Chondrocyte (in vitro differentiated cells): Measurements from ENCODE around the gene IRF9. TPM values are rescaled to one million over a fixed set of nuclear protein-coding genes. Genes with fewer than 3 reads are reported as not detected.

ENCODE experiments used
- DNase-seq: peaks from one replicate; pipeline ENCODE4 v3.0.0; 2021; ENCODE audit warnings: mixed read lengths, low spot score
- H3K27ac Mint-ChIP-seq: one replicate; pipeline ENCODE4 v1.8.0; 2021; ENCODE audit warnings: mild to moderate bottlenecking, moderate library complexity, mixed read lengths; ENCODE audit not compliant: unreplicated experiment
- H3K27me3 Mint-ChIP-seq: 2 replicates; pipeline ENCODE4 v1.8.0; 2021; ENCODE audit warnings: low read depth, mixed read lengths
- H3K36me3 Mint-ChIP-seq: 2 replicates; pipeline ENCODE4 v1.8.0; 2021; ENCODE audit warnings: low read depth, mixed read lengths
- H3K4me1 Mint-ChIP-seq: 2 replicates; pipeline ENCODE4 v1.8.0; 2021; ENCODE audit warnings: low read depth, mild to moderate bottlenecking, mixed read lengths
- H3K4me3 Mint-ChIP-seq: one replicate; pipeline ENCODE4 v1.8.0; 2021; ENCODE audit warnings: mild to moderate bottlenecking, moderate library complexity, mixed read lengths; ENCODE audit not compliant: unreplicated experiment
- H3K9me3 Mint-ChIP-seq: 2 replicates; pipeline ENCODE4 v1.8.0; 2021; ENCODE audit warnings: low read depth, mixed read lengths
- CTCF ChIP-seq: fragments of 200-600 bp; sonication (generic); IDR thresholded peaks from 2 replicates; pipeline ENCODE4 v1.5.0; 2021; ENCODE audit warnings: antibody characterized with exemption, mild to moderate bottlenecking, moderate library complexity
- total RNA-seq: library from RNA; stranded (reverse); gene quantifications from 3 replicates; pipeline ENCODE4 v1.2.1, GENCODE V29; 2021

The IRF9 gene
- total RNA-seq, 1 donor from 2014 or later: 38.4 TPM

- H3K27me3 Mint-ChIP-seq: no peaks in the 10 kb centered on the region
- H3K27ac Mint-ChIP-seq: peak overlapping the region; percentile 32
- H3K9me3 Mint-ChIP-seq: no peaks in the 10 kb centered on the region
- TF ChIP-seq CTCF: no peak
- no peak overlapping the region for H3K4me3 Mint-ChIP-seq
- DNase-seq: no peak
- H3K4me1 Mint-ChIP-seq: peaks cover 51% of the 10 kb centered on the region
- H3K36me3 Mint-ChIP-seq: peaks cover 7% of the 10 kb centered on the region
These were observed 17.6 kb upstream of the IRF9 start for GRCh38 chr14:24143511-24143910.

- Mint-ChIP-seq H3K27ac (no peak overlapping the region), H3K9me3 (no peaks in the 10 kb centered on the region), H3K27me3 (no peaks in the 10 kb centered on the region), H3K4me1 (peaks cover 50% of the 10 kb centered on the region), H3K36me3 (peaks cover 3% of the 10 kb centered on the region), H3K4me3 (peak overlapping the region; percentile 16)
- no peak for TF ChIP-seq CTCF
- no peak for DNase-seq
These were observed 16.6 kb upstream of the IRF9 start for GRCh38 chr14:24144451-24144850.

- H3K27ac Mint-ChIP-seq: no peak overlapping the region
- peaks cover 46% of the 10 kb centered on the region for H3K4me1 Mint-ChIP-seq
- H3K27me3 Mint-ChIP-seq: no peaks in the 10 kb centered on the region
- peak; percentile 52 for DNase-seq
- H3K36me3 Mint-ChIP-seq: peaks cover 5% of the 10 kb centered on the region
- no peak for TF ChIP-seq CTCF
- no peaks in the 10 kb centered on the region for H3K9me3 Mint-ChIP-seq
- H3K4me3 Mint-ChIP-seq: no peak overlapping the region
These were observed 15.8 kb upstream of the IRF9 start for GRCh38 chr14:24145219-24145618.

GRCh38 chr14:24145690-24146452 lies 15.2 kb upstream of the IRF9 start:
- H3K36me3 Mint-ChIP-seq: peaks cover 7% of the 10 kb centered on the region
- peak overlapping the region; percentile 97 for H3K27ac Mint-ChIP-seq
- H3K4me1 Mint-ChIP-seq: peaks cover 40% of the 10 kb centered on the region
- H3K27me3 Mint-ChIP-seq: no peaks in the 10 kb centered on the region
- peak overlapping the region; percentile 98 for H3K4me3 Mint-ChIP-seq
- no peaks in the 10 kb centered on the region for H3K9me3 Mint-ChIP-seq
- DNase-seq: no peak
- no peak for TF ChIP-seq CTCF

GRCh38 chr14:24146453-24146977 lies 14.6 kb upstream of the IRF9 start, which contains the start of gene PSME2:
Gene PSME2 (minus strand): TSS chr14:24146610. CDS start chr14:24146581, 29 bp downstream.
- H3K4me3 Mint-ChIP-seq: peak within 1 kb of the TSS; percentile 98
- H3K27me3 Mint-ChIP-seq: no peaks in the 10 kb centered on the region
- peaks cover 10% of the 10 kb centered on the region for H3K36me3 Mint-ChIP-seq
- H3K27ac Mint-ChIP-seq: peak within 1 kb of the TSS; percentile 97
- no peaks in the 10 kb centered on the region for H3K9me3 Mint-ChIP-seq
- peaks cover 38% of the 10 kb centered on the region for H3K4me1 Mint-ChIP-seq
- DNase-seq: peak; percentile 98
- peak; percentile 12 for TF ChIP-seq CTCF
